ENCODE measurements around the gene WRAP53. TPM values are rescaled to one million over a fixed set of nuclear protein-coding genes. Genes with fewer than 3 reads are reported as not detected.

Gene WRAP53
- total RNA-seq, 1 donor from 2014 or later = 5.6 TPM

GRCh38 chr17:7705269-7706255, 17.3 kb downstream of the WRAP53 start:
- intact Hi-C loops (cut with DNase I) = no loop called here
- DNase-seq (ENCODE audit: missing footprints) (no peak), ATAC-seq (no peak)

- no peak for DNase-seq (ENCODE audit: missing footprints)
- intact Hi-C loops (cut with DNase I) = no loop called here
- no peak for ATAC-seq
These were observed 18.5 kb downstream of the WRAP53 start for GRCh38 chr17:7706631-7707354.

- DNase-seq (ENCODE audit: missing footprints) (no peak), ATAC-seq (no peak)
- intact Hi-C loops (cut with DNase I) = no loop called here
These were observed 19.2 kb downstream of the WRAP53 start for GRCh38 chr17:7707446-7707845.

- intact Hi-C loops (cut with DNase I) = no loop called here
- ATAC-seq = no peak
- DNase-seq (ENCODE audit: missing footprints) = no peak
These were observed 19.8 kb downstream of the WRAP53 start for GRCh38 chr17:7707858-7708750.

- no peak for ATAC-seq
- intact Hi-C loops (cut with DNase I) = no loop called here
- no peak for DNase-seq (ENCODE audit: missing footprints)
These were observed 20.8 kb downstream of the WRAP53 start for GRCh38 chr17:7709031-7709430.

GRCh38 chr17:7710301-7710700, 22.0 kb downstream of the WRAP53 start:
- ATAC-seq = no peak
- intact Hi-C loops (cut with DNase I) = no loop called here

GRCh38 chr17:7711051-7711755, 22.9 kb downstream of the WRAP53 start:
- intact Hi-C loops (cut with DNase I) = no loop called here
- no peak for DNase-seq (ENCODE audit: missing footprints)
- no peak for ATAC-seq

More at GRCh38 chr17:7710301-7710700, 22.0 kb downstream of the WRAP53 start:
- DNase-seq (ENCODE audit: missing footprints) = no peak

- DNase-seq (ENCODE audit: missing footprints) (no peak), ATAC-seq (no peak)
- intact Hi-C loops (cut with DNase I) = no loop called here
These were observed 24.0 kb downstream of the WRAP53 start for GRCh38 chr17:7712111-7712771.

GRCh38 chr17:7713782-7714181, 25.5 kb downstream of the WRAP53 start:
- ATAC-seq = no peak
- DNase-seq (ENCODE audit: missing footprints) = no peak
- intact Hi-C loops (cut with DNase I) = no loop called here

GRCh38 chr17:7714721-7715594, 26.7 kb downstream of the WRAP53 start:
- ATAC-seq (no peak), DNase-seq (ENCODE audit: missing footprints) (no peak)
- intact Hi-C loops (cut with DNase I) = no loop called here

- DNase-seq (ENCODE audit: missing footprints) (no peak), ATAC-seq (no peak)
- intact Hi-C loops (cut with DNase I) = no loop called here
These were observed 27.9 kb downstream of the WRAP53 start for GRCh38 chr17:7715936-7716886.

GRCh38 chr17:7716901-7717755, 28.9 kb downstream of the WRAP53 start, which contains the start of gene DNAH2:
DNAH2 (plus strand) TSS chr17:7717744; CDS start chr17:7719735, 1,991 bp downstream.
- intact Hi-C loops (cut with DNase I) = no loop called here
- peak; percentile 72 for DNase-seq (ENCODE audit: missing footprints)
- ATAC-seq = peak; percentile 83

GRCh38 chr17:7717756-7718350, 29.6 kb downstream of the WRAP53 start:
- intact Hi-C loops (cut with DNase I) = no loop called here
- no peak for DNase-seq (ENCODE audit: missing footprints)
- ATAC-seq = no peak

GRCh38 chr17:7719661-7720060, 31.4 kb downstream of the WRAP53 start:
- DNase-seq (ENCODE audit: missing footprints) (no peak), ATAC-seq (no peak)
- intact Hi-C loops (cut with DNase I) = no loop called here

Data from Right ventricle myocardium inferior (tissue), 1 donor.